ENCODE data around the gene PIP4P1.

The PIP4P1 gene

GRCh38 chr14:20499108-20499507 is 37.9 kb upstream of the PIP4P1 start:
- no peak overlapping the region for H3K4me3 ChIP-seq (ENCODE audit: insufficient read length, low read depth)
- peaks cover 19% of the 10 kb centered on the region for H3K9me3 ChIP-seq (ENCODE audit: insufficient read depth, low read length)
- H3K9ac ChIP-seq (ENCODE audit: insufficient read length, low read depth) = no peak overlapping the region
- no peaks in the 10 kb centered on the region for H3K27me3 ChIP-seq (ENCODE audit: insufficient read depth, insufficient read length)
- no peak for TF ChIP-seq SUZ12 (IDR thresholded peaks at IDR 0.05; ENCODE audit: extremely low read depth, insufficient read depth, insufficient read length)
- no peak for TF ChIP-seq YY1 (IDR thresholded peaks at IDR 0.05; ENCODE audit: insufficient read depth, insufficient read length)
- no peak for TF ChIP-seq ZNF274 (IDR thresholded peaks at IDR 0.05; ENCODE audit: low read depth, low read length)
- no peaks in the 10 kb centered on the region for H3K4me1 ChIP-seq (ENCODE audit: insufficient read depth, insufficient read length)
- peak; percentile 32 for DNase-seq (ENCODE audit: low read depth, low spot score)
- H3K36me3 ChIP-seq (ENCODE audit: insufficient read depth, insufficient read length, low read length) = no peaks in the 10 kb centered on the region

DNA sequence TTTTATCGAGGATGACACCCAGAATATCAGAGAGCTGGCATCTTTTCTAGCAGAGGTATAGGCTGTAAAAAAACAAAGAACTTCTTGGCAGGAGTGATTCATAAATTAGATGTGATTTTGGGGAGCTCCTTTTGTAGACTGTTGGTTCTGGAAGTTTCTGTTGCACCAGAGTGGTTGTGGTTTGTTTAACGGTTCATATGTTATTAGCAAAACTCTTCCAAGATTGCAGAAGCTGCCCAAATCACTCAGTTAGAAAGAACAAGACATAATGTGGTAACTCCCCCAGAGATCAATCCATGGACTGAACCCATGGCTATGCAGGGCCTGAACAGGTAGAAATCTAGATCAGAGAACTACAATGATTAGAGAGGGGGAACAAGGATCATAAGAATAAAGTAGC is 37.4 kb upstream of the PIP4P1 start:
- TF ChIP-seq ZNF274 (IDR thresholded peaks at IDR 0.05; ENCODE audit: low read depth, low read length) (no peak), SUZ12 (IDR thresholded peaks at IDR 0.05; ENCODE audit: extremely low read depth, insufficient read depth, insufficient read length) (no peak), YY1 (IDR thresholded peaks at IDR 0.05; ENCODE audit: insufficient read depth, insufficient read length) (no peak)
- no peak for DNase-seq (ENCODE audit: low read depth, low spot score)
- no peaks in the 10 kb centered on the region for H3K27me3 ChIP-seq (ENCODE audit: insufficient read depth, insufficient read length)

DNA sequence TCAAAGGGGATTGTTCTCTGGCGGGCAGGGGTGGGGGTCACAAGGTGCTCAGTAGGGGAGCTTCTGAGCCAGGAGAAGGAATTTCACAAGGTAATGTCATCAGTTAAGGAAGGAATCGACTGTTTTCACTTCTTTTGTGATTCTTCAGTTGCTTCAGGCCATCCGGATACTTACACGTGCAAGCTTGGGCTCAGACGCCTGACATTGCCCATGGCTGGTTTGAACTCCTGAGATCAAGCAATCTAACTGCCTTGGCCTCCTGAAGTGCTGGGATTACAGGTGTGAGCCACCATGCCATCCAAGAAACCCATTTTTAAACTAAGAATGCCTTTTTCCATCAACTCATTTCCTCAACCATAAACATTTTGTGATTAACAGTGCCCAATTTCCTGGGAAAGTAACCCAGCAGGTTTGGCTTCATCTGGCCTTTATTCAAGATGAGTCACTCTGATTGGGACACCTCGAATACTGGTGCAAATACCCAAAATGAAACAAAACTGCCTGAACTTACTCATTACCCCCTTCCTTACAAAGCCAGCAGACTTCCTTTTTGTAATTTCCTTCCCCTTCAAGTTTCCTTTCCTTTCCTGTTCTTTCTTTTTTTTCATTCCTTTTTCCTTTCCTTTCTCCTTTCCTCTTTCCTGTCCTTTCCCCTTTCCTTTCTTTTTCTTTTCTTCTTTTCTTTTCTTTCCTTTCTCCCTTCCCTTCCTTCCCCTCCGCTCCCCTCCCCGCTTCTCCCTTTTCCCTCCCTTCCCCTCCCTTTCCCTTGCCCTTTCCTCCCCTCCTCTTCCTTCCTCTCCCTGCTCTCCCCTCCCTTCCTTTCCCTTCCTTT is 33.9 kb upstream of the PIP4P1 start:
- no peaks in the 10 kb centered on the region for H3K4me1 ChIP-seq (ENCODE audit: insufficient read depth, insufficient read length)
- H3K9me3 ChIP-seq (ENCODE audit: insufficient read depth, low read length) = peaks cover 33% of the 10 kb centered on the region
- TF ChIP-seq ZNF274 (IDR thresholded peaks at IDR 0.05; ENCODE audit: low read depth, low read length) (no peak), YY1 (IDR thresholded peaks at IDR 0.05; ENCODE audit: insufficient read depth, insufficient read length) (no peak), SUZ12 (IDR thresholded peaks at IDR 0.05; ENCODE audit: extremely low read depth, insufficient read depth, insufficient read length) (no peak)
- H3K4me3 ChIP-seq (ENCODE audit: insufficient read length, low read depth) = no peak overlapping the region
- no peak for DNase-seq (ENCODE audit: low read depth, low spot score)
- H3K27me3 ChIP-seq (ENCODE audit: insufficient read depth, insufficient read length) = no peaks in the 10 kb centered on the region
- no peak overlapping the region for H3K9ac ChIP-seq (ENCODE audit: insufficient read length, low read depth)
- no peaks in the 10 kb centered on the region for H3K36me3 ChIP-seq (ENCODE audit: insufficient read depth, insufficient read length, low read length)

More for the DNA sequence above, 37.4 kb upstream of the PIP4P1 start:
- no peak overlapping the region for H3K9ac ChIP-seq (ENCODE audit: insufficient read length, low read depth)
- H3K36me3 ChIP-seq (ENCODE audit: insufficient read depth, insufficient read length, low read length) = no peaks in the 10 kb centered on the region
- no peaks in the 10 kb centered on the region for H3K4me1 ChIP-seq (ENCODE audit: insufficient read depth, insufficient read length)
- H3K9me3 ChIP-seq (ENCODE audit: insufficient read depth, low read length) = peaks cover 22% of the 10 kb centered on the region
- no peak overlapping the region for H3K4me3 ChIP-seq (ENCODE audit: insufficient read length, low read depth)

GRCh38 chr14:20493634-20494033 is 32.4 kb upstream of the PIP4P1 start:
- Histone ChIP-seq H3K4me3 (ENCODE audit: insufficient read length, low read depth) (no peak overlapping the region), H3K4me1 (ENCODE audit: insufficient read depth, insufficient read length) (no peaks in the 10 kb centered on the region), H3K36me3 (ENCODE audit: insufficient read depth, insufficient read length, low read length) (no peaks in the 10 kb centered on the region), H3K27me3 (ENCODE audit: insufficient read depth, insufficient read length) (no peaks in the 10 kb centered on the region), H3K9ac (ENCODE audit: insufficient read length, low read depth) (no peak overlapping the region), H3K9me3 (ENCODE audit: insufficient read depth, low read length) (peaks cover 33% of the 10 kb centered on the region)
- no peak for TF ChIP-seq YY1 (IDR thresholded peaks at IDR 0.05; ENCODE audit: insufficient read depth, insufficient read length)
- TF ChIP-seq SUZ12 (IDR thresholded peaks at IDR 0.05; ENCODE audit: extremely low read depth, insufficient read depth, insufficient read length) = no peak
- TF ChIP-seq ZNF274 (IDR thresholded peaks at IDR 0.05; ENCODE audit: low read depth, low read length) = no peak
- no peak for DNase-seq (ENCODE audit: low read depth, low spot score)

GRCh38 chr14:20492486-20492885 is 31.3 kb upstream of the PIP4P1 start:
- H3K9ac ChIP-seq (ENCODE audit: insufficient read length, low read depth) = no peak overlapping the region
- H3K4me1 ChIP-seq (ENCODE audit: insufficient read depth, insufficient read length) = no peaks in the 10 kb centered on the region
- peaks cover 33% of the 10 kb centered on the region for H3K9me3 ChIP-seq (ENCODE audit: insufficient read depth, low read length)
- TF ChIP-seq ZNF274 (IDR thresholded peaks at IDR 0.05; ENCODE audit: low read depth, low read length) (no peak), SUZ12 (IDR thresholded peaks at IDR 0.05; ENCODE audit: extremely low read depth, insufficient read depth, insufficient read length) (no peak), YY1 (IDR thresholded peaks at IDR 0.05; ENCODE audit: insufficient read depth, insufficient read length) (no peak)
- DNase-seq (ENCODE audit: low read depth, low spot score) = no peak
- no peaks in the 10 kb centered on the region for H3K27me3 ChIP-seq (ENCODE audit: insufficient read depth, insufficient read length)
- H3K36me3 ChIP-seq (ENCODE audit: insufficient read depth, insufficient read length, low read length) = no peaks in the 10 kb centered on the region
- H3K4me3 ChIP-seq (ENCODE audit: insufficient read length, low read depth) = no peak overlapping the region

GRCh38 chr14:20490563-20490962 is 29.3 kb upstream of the PIP4P1 start:
- Histone ChIP-seq H3K36me3 (ENCODE audit: insufficient read depth, insufficient read length, low read length) (no peaks in the 10 kb centered on the region), H3K4me3 (ENCODE audit: insufficient read length, low read depth) (no peak overlapping the region), H3K9me3 (ENCODE audit: insufficient read depth, low read length) (peaks cover 21% of the 10 kb centered on the region), H3K9ac (ENCODE audit: insufficient read length, low read depth) (no peak overlapping the region), H3K27me3 (ENCODE audit: insufficient read depth, insufficient read length) (no peaks in the 10 kb centered on the region), H3K4me1 (ENCODE audit: insufficient read depth, insufficient read length) (no peaks in the 10 kb centered on the region)
- no peak for DNase-seq (ENCODE audit: low read depth, low spot score)
- no peak for TF ChIP-seq YY1 (IDR thresholded peaks at IDR 0.05; ENCODE audit: insufficient read depth, insufficient read length)

DNA sequence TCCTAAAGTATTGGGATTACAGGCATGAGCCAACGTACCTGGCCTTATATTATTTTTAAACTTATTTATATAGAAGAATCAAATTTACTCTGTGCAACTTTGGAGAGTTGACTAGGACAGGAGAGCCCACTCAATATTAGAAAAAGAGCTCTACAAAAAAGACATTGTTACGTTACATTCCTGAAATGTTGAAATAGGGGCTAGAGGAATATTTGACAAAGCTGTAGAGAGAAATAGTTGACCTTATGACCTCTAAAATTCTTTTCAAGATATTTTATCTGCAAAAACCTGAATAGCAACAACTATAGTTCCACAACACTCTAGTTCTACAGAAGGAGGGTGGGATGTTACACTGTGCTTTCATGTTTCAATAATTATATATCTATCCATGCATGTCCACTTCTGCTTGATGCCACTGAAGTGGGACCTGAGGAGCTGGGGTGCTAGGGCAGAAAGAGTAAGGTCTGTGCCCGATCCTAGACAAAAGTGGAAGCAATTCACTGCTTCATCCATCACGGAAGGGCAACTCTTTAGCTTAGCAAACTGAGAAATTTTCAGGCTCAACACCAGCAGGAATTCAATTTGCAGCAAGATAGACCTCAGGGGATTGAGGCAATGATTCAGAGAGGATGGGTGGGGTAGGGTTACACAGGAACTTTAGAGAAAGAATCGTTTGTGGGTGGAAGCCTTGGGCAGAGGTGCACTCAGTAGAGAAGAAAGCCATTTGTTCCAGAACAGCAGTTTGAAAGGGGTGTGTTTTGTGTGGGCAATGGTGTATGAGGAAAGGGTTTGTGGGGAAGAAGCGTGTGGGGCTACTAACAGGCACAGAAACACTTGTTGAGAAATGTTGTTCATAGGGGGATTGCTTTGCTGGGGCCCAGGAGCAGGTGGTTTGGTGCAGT is 28.1 kb upstream of the PIP4P1 start:
- TF ChIP-seq SUZ12 (IDR thresholded peaks at IDR 0.05; ENCODE audit: extremely low read depth, insufficient read depth, insufficient read length) (no peak), YY1 (IDR thresholded peaks at IDR 0.05; ENCODE audit: insufficient read depth, insufficient read length) (no peak), ZNF274 (IDR thresholded peaks at IDR 0.05; ENCODE audit: low read depth, low read length) (no peak)
- Histone ChIP-seq H3K4me1 (ENCODE audit: insufficient read depth, insufficient read length) (no peaks in the 10 kb centered on the region), H3K4me3 (ENCODE audit: insufficient read length, low read depth) (no peak overlapping the region), H3K9me3 (ENCODE audit: insufficient read depth, low read length) (peaks cover 14% of the 10 kb centered on the region; the same call in 1 of the 2 replicates), H3K36me3 (ENCODE audit: insufficient read depth, insufficient read length, low read length) (no peaks in the 10 kb centered on the region), H3K27me3 (ENCODE audit: insufficient read depth, insufficient read length) (no peaks in the 10 kb centered on the region), H3K9ac (ENCODE audit: insufficient read length, low read depth) (no peak overlapping the region)
- DNase-seq (ENCODE audit: low read depth, low spot score) = no peak

All from NT2/D1 (cell line).